OCI-LY3 (cell line): Measurements from ENCODE around the gene GRIN2A.

Experiments
- EZH2phosphoT487 ChIP-seq: fragments of 200-600 bp; shearing (Covaris generic); IDR thresholded peaks from 2 replicates; pipeline ENCODE4 v1.6.1; 2018; ENCODE audit warnings: antibody characterized with exemption, mixed run types, low read depth
- TF ChIP-seq, protein P1 (sequence below): fragments of 200-600, 300-600 bp; sonication (generic); IDR thresholded peaks from 2 replicates; pipeline ENCODE4 v1.5.1; 2014; ENCODE audit warnings: antibody characterized with exemption, low read length, low read depth

DNA sequence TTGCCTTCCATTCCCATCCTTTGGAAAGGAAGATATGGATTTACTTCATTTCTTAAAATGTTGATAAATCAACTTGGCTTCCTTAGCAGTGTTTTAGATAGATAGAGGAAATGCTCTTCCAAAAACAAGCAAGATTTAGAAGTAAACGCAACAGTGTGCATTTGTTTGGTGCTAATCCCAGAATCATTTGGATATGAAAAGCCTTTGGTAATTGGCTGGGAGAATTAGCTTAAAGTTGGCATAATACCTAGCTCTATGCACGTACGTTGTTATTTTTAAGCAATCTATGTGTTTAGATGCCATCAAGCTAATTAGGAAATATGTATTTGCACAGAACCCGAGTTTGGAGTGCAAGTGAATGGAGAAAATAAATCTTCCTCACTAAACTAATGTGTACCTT, 415.3 kb downstream of the GRIN2A start:
- TF ChIP-seq EZH2phosphoT487: no peak
- TF ChIP-seq, protein P1, sequence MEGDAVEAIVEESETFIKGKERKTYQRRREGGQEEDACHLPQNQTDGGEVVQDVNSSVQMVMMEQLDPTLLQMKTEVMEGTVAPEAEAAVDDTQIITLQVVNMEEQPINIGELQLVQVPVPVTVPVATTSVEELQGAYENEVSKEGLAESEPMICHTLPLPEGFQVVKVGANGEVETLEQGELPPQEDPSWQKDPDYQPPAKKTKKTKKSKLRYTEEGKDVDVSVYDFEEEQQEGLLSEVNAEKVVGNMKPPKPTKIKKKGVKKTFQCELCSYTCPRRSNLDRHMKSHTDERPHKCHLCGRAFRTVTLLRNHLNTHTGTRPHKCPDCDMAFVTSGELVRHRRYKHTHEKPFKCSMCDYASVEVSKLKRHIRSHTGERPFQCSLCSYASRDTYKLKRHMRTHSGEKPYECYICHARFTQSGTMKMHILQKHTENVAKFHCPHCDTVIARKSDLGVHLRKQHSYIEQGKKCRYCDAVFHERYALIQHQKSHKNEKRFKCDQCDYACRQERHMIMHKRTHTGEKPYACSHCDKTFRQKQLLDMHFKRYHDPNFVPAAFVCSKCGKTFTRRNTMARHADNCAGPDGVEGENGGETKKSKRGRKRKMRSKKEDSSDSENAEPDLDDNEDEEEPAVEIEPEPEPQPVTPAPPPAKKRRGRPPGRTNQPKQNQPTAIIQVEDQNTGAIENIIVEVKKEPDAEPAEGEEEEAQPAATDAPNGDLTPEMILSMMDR: no peak
